ENCODE results near the gene FAH. TPM values are rescaled to one million over a fixed set of nuclear protein-coding genes. Genes with fewer than 3 reads are reported as not detected.

FAH gene
- polyA plus RNA-seq, 1 donor (not counting 4 experiments of a cell fraction or from before 2014, with no cell fraction given), result 29.4 TPM

DNA sequence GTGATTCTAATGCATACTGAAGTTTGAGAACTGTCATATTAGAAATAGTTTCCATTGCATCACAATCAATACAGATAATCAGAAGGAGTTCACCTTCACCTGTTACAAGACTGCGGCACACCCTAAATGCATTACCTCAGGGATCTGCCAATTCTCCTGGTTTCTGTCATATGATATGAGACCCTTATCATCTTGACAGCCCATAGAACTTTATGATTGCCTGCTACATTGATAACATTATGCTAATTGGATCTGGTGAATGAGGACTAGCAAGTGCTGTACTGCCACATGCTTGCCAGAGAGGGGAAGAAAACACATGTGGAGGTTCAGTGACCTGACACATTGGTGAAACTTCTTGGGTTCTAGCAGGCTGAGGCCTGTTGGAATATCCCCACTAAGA, 41.4 kb downstream of the FAH start:
- H3K4me2 ChIP-seq (ENCODE audit: control insufficient read depth, extremely low read depth, insufficient read depth, low read depth, low read length), result no peak overlapping the region
- H3K4me3 ChIP-seq (ENCODE audit: control insufficient read depth in 2 of 3, extremely low read depth in 1 of 3, insufficient read depth in 2 of 3, low read depth in 1 of 3, low read length in 3 of 3), result no peak overlapping the region
- dilution Hi-C loops (cut with MboI; ENCODE audit: extremely low pct_ligation_motif_present, low sequenced_read_pairs), result no loop called here
- H3K79me2 ChIP-seq (ENCODE audit: control insufficient read depth, insufficient read depth, low read length), result no peaks in the 10 kb centered on the region
- no peaks in the 10 kb centered on the region for H3K36me3 ChIP-seq (ENCODE audit: control insufficient read depth in 2 of 2, extremely low read depth in 1 of 2, insufficient read depth in 2 of 2, low read length in 2 of 2)
- H3K27ac ChIP-seq (ENCODE audit: control insufficient read depth, insufficient read depth, low read length), result no peak overlapping the region
- H3K9me3 ChIP-seq (ENCODE audit: control insufficient read depth, low read depth, low read length), result no peaks in the 10 kb centered on the region
- TF ChIP-seq CTCF (optimal IDR thresholded peaks at IDR 0.05 in 1 of 3, IDR thresholded peaks at IDR 0.05 in 1 of 3, conservative IDR thresholded peaks at IDR 0.05 in 1 of 3; ENCODE audit: extremely low read depth in 1 of 3, insufficient read depth in 2 of 3, low read length in 3 of 3) (no peak), EZH2 (IDR thresholded peaks at IDR 0.05; ENCODE audit: low read length) (no peak)
- H3K4me1 ChIP-seq (ENCODE audit: control insufficient read depth, extremely low read depth, insufficient read depth, low read length), result no peaks in the 10 kb centered on the region
- no peaks in the 10 kb centered on the region for H3K9me1 ChIP-seq (ENCODE audit: control insufficient read depth, extremely low read depth, insufficient read depth, low read length)
- no peak overlapping the region for H2AFZ ChIP-seq (ENCODE audit: control insufficient read depth, low read length)
- no peaks in the 10 kb centered on the region for H3K27me3 ChIP-seq (ENCODE audit: control insufficient read depth, extremely low read depth, insufficient read depth, low read length)
- H3K9ac ChIP-seq (ENCODE audit: control insufficient read depth, extremely low read depth, insufficient read depth, low read length), result no peak overlapping the region
- FAIRE-seq (no peak), DNase-seq (ENCODE audit: low read depth, low spot score) (no peak)
- no peaks in the 10 kb centered on the region for H4K20me1 ChIP-seq (ENCODE audit: control insufficient read depth, extremely low read depth, insufficient read depth, low read length)

DNA sequence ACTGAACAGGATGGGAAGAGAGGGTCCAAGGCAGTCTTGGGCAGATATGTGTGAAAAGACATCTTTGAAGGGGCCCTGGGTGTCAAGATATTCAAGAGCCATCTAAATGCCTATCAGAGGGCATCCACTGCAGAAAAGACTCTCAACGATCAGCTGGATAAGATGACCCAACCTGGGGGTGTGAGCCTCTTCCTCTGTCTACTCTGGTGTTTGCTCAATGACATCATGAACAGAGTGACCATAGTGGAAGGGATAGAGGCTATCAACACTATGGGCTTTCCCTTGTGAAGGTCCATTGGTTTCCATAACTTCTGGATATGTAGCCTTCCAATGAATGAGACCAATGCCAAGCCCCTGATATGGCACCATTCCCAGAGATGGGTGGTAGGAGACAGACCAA, 42.1 kb downstream of the FAH start:
- Histone ChIP-seq H3K27me3 (ENCODE audit: control insufficient read depth, extremely low read depth, insufficient read depth, low read length) (no peaks in the 10 kb centered on the region), H3K36me3 (ENCODE audit: control insufficient read depth in 2 of 2, extremely low read depth in 1 of 2, insufficient read depth in 2 of 2, low read length in 2 of 2) (no peaks in the 10 kb centered on the region), H3K79me2 (ENCODE audit: control insufficient read depth, insufficient read depth, low read length) (no peaks in the 10 kb centered on the region), H3K27ac (ENCODE audit: control insufficient read depth, insufficient read depth, low read length) (no peak overlapping the region), H3K9me1 (ENCODE audit: control insufficient read depth, extremely low read depth, insufficient read depth, low read length) (no peaks in the 10 kb centered on the region), H4K20me1 (ENCODE audit: control insufficient read depth, extremely low read depth, insufficient read depth, low read length) (no peaks in the 10 kb centered on the region), H3K9ac (ENCODE audit: control insufficient read depth, extremely low read depth, insufficient read depth, low read length) (no peak overlapping the region), H3K4me3 (ENCODE audit: control insufficient read depth in 2 of 3, extremely low read depth in 1 of 3, insufficient read depth in 2 of 3, low read depth in 1 of 3, low read length in 3 of 3) (no peak overlapping the region), H3K4me2 (ENCODE audit: control insufficient read depth, extremely low read depth, insufficient read depth, low read depth, low read length) (no peak overlapping the region), H2AFZ (ENCODE audit: control insufficient read depth, low read length) (no peak overlapping the region), H3K4me1 (ENCODE audit: control insufficient read depth, extremely low read depth, insufficient read depth, low read length) (no peaks in the 10 kb centered on the region), H3K9me3 (ENCODE audit: control insufficient read depth, low read depth, low read length) (no peaks in the 10 kb centered on the region)
- no peak for DNase-seq (ENCODE audit: low read depth, low spot score)
- dilution Hi-C loops (cut with MboI; ENCODE audit: extremely low pct_ligation_motif_present, low sequenced_read_pairs), result no loop called here
- FAIRE-seq, result no peak
- TF ChIP-seq CTCF (optimal IDR thresholded peaks at IDR 0.05 in 1 of 3, IDR thresholded peaks at IDR 0.05 in 1 of 3, conservative IDR thresholded peaks at IDR 0.05 in 1 of 3; ENCODE audit: extremely low read depth in 1 of 3, insufficient read depth in 2 of 3, low read length in 3 of 3) (no peak), EZH2 (IDR thresholded peaks at IDR 0.05; ENCODE audit: low read length) (no peak)

All from keratinocyte (primary cell).